ENCODE measurements around the gene PROM2.

DNA sequence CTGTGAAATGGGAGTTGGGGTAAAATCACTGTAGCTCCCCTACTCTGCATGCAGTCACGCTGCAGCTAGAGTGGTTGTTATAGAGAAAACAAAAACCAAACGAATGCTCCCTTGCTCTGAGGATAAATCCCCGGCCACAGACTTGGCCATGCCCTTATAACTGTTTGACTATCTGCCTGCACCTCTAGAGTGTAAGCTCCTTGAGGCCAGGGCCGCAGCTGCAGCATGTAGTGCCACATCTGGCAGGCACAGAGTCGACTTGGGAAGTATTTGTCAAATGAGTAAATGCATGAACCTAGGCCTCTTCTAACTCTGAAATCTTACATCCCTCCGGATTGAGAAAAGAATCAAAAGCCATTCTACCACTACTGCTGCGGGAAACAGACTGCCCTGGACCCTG lies 58.8 kb downstream of the PROM2 start:
- no peak for TF ChIP-seq POLR2A (IDR thresholded peaks at IDR 0.05)
- TF ChIP-seq, protein P1, sequence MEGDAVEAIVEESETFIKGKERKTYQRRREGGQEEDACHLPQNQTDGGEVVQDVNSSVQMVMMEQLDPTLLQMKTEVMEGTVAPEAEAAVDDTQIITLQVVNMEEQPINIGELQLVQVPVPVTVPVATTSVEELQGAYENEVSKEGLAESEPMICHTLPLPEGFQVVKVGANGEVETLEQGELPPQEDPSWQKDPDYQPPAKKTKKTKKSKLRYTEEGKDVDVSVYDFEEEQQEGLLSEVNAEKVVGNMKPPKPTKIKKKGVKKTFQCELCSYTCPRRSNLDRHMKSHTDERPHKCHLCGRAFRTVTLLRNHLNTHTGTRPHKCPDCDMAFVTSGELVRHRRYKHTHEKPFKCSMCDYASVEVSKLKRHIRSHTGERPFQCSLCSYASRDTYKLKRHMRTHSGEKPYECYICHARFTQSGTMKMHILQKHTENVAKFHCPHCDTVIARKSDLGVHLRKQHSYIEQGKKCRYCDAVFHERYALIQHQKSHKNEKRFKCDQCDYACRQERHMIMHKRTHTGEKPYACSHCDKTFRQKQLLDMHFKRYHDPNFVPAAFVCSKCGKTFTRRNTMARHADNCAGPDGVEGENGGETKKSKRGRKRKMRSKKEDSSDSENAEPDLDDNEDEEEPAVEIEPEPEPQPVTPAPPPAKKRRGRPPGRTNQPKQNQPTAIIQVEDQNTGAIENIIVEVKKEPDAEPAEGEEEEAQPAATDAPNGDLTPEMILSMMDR (IDR thresholded peaks at IDR 0.05) = no peak

All from uterus (tissue), 2 donors.